Measurements from ENCODE around the gene ZFP62.

ZFP62 gene

GRCh38 chr5:180850434-180851078 is 10.5 kb downstream of the ZFP62 start:
- TF ChIP-seq GATA2 (IDR thresholded peaks at IDR 0.05; ENCODE audit: low read depth, low read length) (no peak), GATA3 (IDR thresholded peaks at IDR 0.05; ENCODE audit: low read depth, low read length) (no peak)

DNA sequence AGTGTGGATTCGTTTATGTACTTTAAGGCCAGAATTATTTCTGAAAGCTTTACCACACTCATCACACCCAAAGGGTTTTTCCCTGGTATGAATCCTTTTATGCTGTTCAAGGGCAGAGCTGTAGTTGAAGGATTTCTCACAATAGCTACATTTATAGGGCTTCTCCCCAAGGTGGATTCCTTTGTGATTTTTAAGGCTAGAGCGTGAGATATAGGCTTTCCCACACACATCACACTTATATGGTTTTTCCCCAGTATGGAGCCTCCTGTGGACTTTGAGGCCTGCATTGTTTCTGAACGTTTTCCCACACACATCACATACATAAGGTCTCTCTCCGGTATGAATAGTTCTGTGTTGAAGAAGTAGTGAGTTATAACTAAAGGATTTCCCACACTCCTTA is 11.2 kb downstream of the ZFP62 start:
- TF ChIP-seq GATA2 (IDR thresholded peaks at IDR 0.05; ENCODE audit: low read depth, low read length), result no peak
- TF ChIP-seq GATA3 (IDR thresholded peaks at IDR 0.05; ENCODE audit: low read depth, low read length), result no peak

DNA sequence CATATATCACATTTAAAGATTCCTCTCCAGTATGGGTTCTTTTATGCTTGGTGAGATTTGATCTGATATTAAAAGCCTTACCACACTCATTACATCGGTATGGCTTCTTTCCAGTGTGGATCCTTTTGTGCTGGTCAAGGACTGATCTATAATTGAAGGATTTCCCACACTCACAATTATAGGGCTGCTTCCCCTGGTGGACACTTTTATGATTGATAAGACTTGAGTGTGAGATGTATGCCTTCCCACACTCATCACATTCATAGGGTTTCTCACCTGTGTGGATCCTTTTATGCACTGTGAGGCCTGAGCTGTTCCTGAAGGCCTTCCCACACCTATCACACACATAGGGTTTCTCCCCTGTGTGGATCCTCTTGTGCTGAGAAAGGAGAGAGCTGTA is 12.2 kb downstream of the ZFP62 start:
- no peak for TF ChIP-seq GATA3 (IDR thresholded peaks at IDR 0.05; ENCODE audit: low read depth, low read length)
- TF ChIP-seq GATA2 (IDR thresholded peaks at IDR 0.05; ENCODE audit: low read depth, low read length), result no peak

- TF ChIP-seq GATA2 (IDR thresholded peaks at IDR 0.05; ENCODE audit: low read depth, low read length) (no peak), GATA3 (IDR thresholded peaks at IDR 0.05; ENCODE audit: low read depth, low read length) (no peak)
Observed at GRCh38 chr5:180848265-180848664, 12.8 kb downstream of the ZFP62 start.

GRCh38 chr5:180847026-180847425 is 14.1 kb downstream of the ZFP62 start:
- no peak for TF ChIP-seq GATA2 (IDR thresholded peaks at IDR 0.05; ENCODE audit: low read depth, low read length)
- TF ChIP-seq GATA3 (IDR thresholded peaks at IDR 0.05; ENCODE audit: low read depth, low read length), result no peak

DNA sequence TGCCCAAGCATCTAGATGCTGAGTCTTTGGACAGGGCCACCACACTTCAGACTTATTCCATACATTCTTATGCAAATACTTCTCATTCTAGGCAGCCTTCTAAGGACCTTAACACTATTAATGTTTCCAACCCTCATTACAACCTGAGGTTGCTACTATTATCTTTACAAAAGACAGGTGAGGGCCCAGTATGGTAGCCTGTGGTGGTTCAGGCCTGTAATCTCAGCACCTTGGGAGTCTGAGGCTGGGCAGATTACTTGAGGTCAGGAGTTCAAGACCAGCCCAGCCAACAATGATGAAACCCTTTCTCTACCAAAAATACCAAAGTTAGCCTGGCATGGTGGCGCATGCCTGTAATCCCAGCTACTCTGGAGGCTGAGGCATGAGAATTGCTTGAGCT is 16.2 kb downstream of the ZFP62 start:
- no peak for TF ChIP-seq GATA2 (IDR thresholded peaks at IDR 0.05; ENCODE audit: low read depth, low read length)
- no peak for TF ChIP-seq GATA3 (IDR thresholded peaks at IDR 0.05; ENCODE audit: low read depth, low read length)

- TF ChIP-seq GATA3 (IDR thresholded peaks at IDR 0.05; ENCODE audit: low read depth, low read length) (no peak), GATA2 (IDR thresholded peaks at IDR 0.05; ENCODE audit: low read depth, low read length) (no peak)
Observed at GRCh38 chr5:180844432-180844831, 16.6 kb downstream of the ZFP62 start.

DNA sequence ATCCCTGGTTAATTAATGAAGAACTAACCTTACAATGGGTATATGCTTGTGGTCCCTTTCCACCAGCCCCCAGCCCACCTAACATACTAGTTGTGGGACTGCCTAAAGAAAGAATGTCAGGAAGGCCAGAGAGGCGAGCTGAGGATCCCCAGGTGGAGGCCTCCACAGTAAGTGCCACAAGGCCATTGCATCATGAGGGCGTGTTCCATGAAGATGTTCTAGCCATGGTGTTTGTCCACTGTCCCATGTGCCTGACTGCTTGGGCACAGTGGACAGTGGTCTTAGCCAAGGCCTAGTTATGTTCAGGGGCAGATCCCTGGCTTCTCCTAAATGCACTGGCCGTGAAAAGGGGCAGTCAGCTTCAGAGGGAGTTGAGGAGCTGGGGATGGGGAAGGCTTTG is 21.1 kb downstream of the ZFP62 start:
- no peak for TF ChIP-seq GATA2 (IDR thresholded peaks at IDR 0.05; ENCODE audit: low read depth, low read length)
- TF ChIP-seq GATA3 (IDR thresholded peaks at IDR 0.05; ENCODE audit: low read depth, low read length), result no peak

GRCh38 chr5:180839227-180839626 is 21.8 kb downstream of the ZFP62 start:
- TF ChIP-seq GATA2 (IDR thresholded peaks at IDR 0.05; ENCODE audit: low read depth, low read length), result no peak
- TF ChIP-seq GATA3 (IDR thresholded peaks at IDR 0.05; ENCODE audit: low read depth, low read length), result no peak

GRCh38 chr5:180837478-180837877 is 23.6 kb downstream of the ZFP62 start:
- TF ChIP-seq GATA3 (IDR thresholded peaks at IDR 0.05; ENCODE audit: low read depth, low read length) (no peak), GATA2 (IDR thresholded peaks at IDR 0.05; ENCODE audit: low read depth, low read length) (no peak)

- TF ChIP-seq GATA2 (IDR thresholded peaks at IDR 0.05; ENCODE audit: low read depth, low read length), result no peak
- TF ChIP-seq GATA3 (IDR thresholded peaks at IDR 0.05; ENCODE audit: low read depth, low read length), result no peak
Observed at GRCh38 chr5:180832638-180833068, 28.4 kb downstream of the ZFP62 start.

GRCh38 chr5:180831139-180832093 is 29.7 kb downstream of the ZFP62 start:
- TF ChIP-seq GATA2 (IDR thresholded peaks at IDR 0.05; ENCODE audit: low read depth, low read length), result no peak
- no peak for TF ChIP-seq GATA3 (IDR thresholded peaks at IDR 0.05; ENCODE audit: low read depth, low read length)

DNA sequence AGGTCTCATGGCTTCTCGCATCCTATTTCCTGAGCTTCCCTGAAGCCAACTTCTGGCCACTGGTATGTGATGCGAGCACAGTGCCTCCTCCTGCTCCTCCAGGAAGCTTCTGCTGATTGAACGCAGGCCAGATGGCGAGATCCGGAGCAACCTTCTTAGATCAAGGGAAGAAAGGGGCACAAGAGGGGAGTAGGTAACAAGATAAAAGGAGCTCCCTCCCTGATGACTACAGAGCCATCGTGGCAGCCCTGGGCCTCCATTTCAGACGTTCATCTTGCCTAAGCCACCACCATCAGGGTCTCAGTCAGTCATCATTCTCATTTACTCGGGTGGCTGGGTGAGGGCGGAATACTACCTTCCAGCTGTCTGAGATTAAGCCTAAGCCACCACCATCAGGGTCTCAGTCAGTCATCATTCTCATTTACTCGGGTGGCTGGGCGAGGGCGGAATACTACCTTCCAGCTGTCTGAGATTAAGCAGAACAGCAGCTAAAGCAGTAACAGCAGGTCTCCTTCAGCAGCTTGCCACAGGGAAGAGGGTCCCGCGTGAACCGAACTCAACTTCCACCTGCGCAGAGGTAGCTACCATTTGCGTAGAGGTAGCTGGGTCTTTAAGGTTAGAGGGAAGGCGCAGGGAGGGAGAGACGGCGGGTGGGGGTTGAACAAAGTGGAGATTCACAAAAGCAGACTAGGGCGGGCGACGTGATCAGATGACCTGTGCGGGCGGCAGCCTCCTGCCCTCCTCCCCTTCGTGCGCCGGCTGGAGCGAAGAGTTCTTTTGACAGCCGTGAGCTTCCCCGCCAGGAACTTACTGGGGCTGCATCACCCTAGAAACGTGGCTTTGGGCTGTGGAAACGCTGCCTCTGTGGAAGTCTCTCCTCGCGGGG is 30.6 kb downstream of the ZFP62 start:
- TF ChIP-seq GATA3 (IDR thresholded peaks at IDR 0.05; ENCODE audit: low read depth, low read length), result no peak

- no peak for TF ChIP-seq GATA2 (IDR thresholded peaks at IDR 0.05; ENCODE audit: low read depth, low read length)
- TF ChIP-seq GATA3 (IDR thresholded peaks at IDR 0.05; ENCODE audit: low read depth, low read length), result no peak
Observed at GRCh38 chr5:180829726-180830125, 31.4 kb downstream of the ZFP62 start.
